Large intestine (tissue), 3 donors: ENCODE data around the gene PRKD3. TPM values are rescaled to one million over a fixed set of nuclear protein-coding genes. Genes with fewer than 3 reads are reported as not detected.
A peak's percentile ranks its signal among the peaks of the same experiment; 100 is the strongest.

Source experiments
- DNase-seq, 2 donors: peaks; one replicate each; pipeline versions ENCODE4 v3.0.0 to v3.0.0-alpha.2; 2013
- H3K27ac ChIP-seq: one replicate; pipeline ENCODE4 v1.5.1; 2013; ENCODE audit warnings: low read length
- H3K27me3 ChIP-seq: 2 replicates; pipeline ENCODE4 v1.6.1; 2013; ENCODE audit warnings: low read length; ENCODE audit not compliant: control insufficient read depth, insufficient read depth
- H3K36me3 ChIP-seq: 2 replicates; pipeline ENCODE4 v1.6.1; 2013; ENCODE audit warnings: low read length; ENCODE audit not compliant: control insufficient read depth, insufficient read depth
- H3K4me1 ChIP-seq: one replicate; pipeline ENCODE4 v1.6.1; 2013; ENCODE audit warnings: low read length; ENCODE audit not compliant: control insufficient read depth, insufficient read depth
- H3K4me3 ChIP-seq: one replicate; pipeline ENCODE4 v1.5.1; 2013; ENCODE audit warnings: low read length
- H3K9me3 ChIP-seq: one replicate; pipeline ENCODE4 v1.6.1; 2013; ENCODE audit warnings: mild to moderate bottlenecking, low read depth, low read length, moderate library complexity; ENCODE audit not compliant: control insufficient read depth
- WGBS: methylation state at CpG from one replicate; pipeline ENCODE4 v1.1.5; 2013; ENCODE audit warnings: low lambda C conversion rate; ENCODE audit not compliant: insufficient coverage; 5-methylcytosine and 5-hydroxymethylcytosine counted together
- polyA plus RNA-seq: library from polyadenylated mRNA; unstranded; fragments of 120-200 nt; gene quantifications from one replicate; pipeline ENCODE4 v1.2.1, GENCODE V29; 2013

PRKD3 gene
- polyA plus RNA-seq, 1 donor: 17.2 TPM

DNA sequence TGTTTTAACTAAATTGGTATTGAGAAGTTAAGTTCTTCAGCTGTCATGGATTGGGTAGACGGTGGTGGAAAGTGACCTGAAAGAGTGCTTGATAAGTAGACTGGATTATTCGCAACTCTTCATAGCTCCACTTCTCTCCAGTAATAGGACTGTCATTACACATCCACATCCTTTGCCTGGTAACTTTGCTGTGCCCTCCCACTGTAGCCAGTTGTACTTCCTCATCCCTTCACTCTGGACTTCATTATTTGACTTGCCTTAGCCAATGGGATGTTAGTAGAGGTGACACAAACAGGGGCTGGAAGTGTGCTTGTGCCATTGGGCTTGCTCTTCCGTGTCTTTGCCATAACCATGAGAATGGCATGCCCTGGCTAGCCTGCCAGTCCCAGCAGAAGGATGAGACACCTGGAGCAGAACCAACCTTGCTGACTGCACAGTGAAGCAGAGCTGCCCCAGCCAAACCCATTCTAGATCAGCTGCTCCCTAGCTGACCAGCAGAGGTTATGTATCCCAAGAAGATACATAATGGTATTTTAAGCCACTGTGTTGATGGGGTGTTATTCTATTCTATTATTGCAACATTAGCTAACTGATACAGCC, 36.7 kb upstream of the PRKD3 start:
- DNase-seq: no peak
- no peaks in the 10 kb centered on the region for H3K27me3 ChIP-seq
- no peak overlapping the region for H3K27ac ChIP-seq
- H3K4me1 ChIP-seq: no peaks in the 10 kb centered on the region
- no peaks in the 10 kb centered on the region for H3K36me3 ChIP-seq
- no peaks in the 10 kb centered on the region for H3K9me3 ChIP-seq
- no peak overlapping the region for H3K4me3 ChIP-seq
- WGBS: no CpG with 5 or more reads among the region's 3 CpGs

DNA sequence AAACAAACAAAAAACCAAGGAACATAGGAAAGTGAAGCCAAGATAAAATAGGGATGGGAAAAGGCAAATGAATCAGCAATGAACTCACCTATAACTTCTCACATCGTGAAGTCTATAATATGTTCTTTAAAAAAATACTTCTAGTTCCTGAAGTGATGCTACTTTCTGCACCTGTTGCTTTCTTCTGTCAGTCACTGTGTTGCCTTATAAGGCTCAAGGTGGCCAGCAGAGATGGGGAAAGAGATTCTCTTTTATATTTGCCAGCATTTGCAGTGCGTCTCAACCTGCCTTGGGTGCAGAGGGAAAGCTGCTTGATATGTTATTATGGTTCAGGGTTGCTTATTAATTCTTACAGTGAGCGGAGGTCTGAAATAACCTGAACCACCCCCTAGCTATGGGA, 33.8 kb upstream of the PRKD3 start:
- no peaks in the 10 kb centered on the region for H3K9me3 ChIP-seq
- no peaks in the 10 kb centered on the region for H3K4me1 ChIP-seq
- no peaks in the 10 kb centered on the region for H3K36me3 ChIP-seq
- WGBS: no CpG with 5 or more reads among the region's 3 CpGs
- no peak overlapping the region for H3K27ac ChIP-seq
- no peak overlapping the region for H3K4me3 ChIP-seq
- DNase-seq: no peak
- H3K27me3 ChIP-seq: no peaks in the 10 kb centered on the region

DNA sequence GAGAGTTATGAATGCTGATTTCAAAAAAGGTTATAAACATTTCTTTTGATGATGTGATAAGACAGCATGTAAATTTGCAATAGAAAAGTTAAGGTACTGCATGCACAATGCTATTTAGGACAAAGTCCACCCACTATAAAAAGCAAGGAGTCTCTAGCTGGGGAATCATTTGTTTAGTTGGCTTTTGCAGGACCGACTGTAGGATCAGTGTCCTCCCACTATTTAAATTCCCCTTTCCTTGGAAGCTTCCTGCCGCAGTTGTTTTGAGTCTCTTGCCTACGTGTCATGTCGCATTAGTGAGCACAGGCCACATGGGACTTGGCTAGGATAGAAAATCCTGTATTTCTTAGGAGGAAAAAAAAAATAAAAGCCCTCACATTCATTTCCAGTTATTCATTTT, 32.9 kb upstream of the PRKD3 start:
- no peak overlapping the region for H3K4me3 ChIP-seq
- DNase-seq: peak; percentile 19 to 55
- H3K36me3 ChIP-seq: no peaks in the 10 kb centered on the region
- H3K9me3 ChIP-seq: no peaks in the 10 kb centered on the region
- WGBS: no CpG with 5 or more reads among the region's 4 CpGs
- H3K4me1 ChIP-seq: no peaks in the 10 kb centered on the region
- H3K27ac ChIP-seq: no peak overlapping the region
- H3K27me3 ChIP-seq: no peaks in the 10 kb centered on the region

DNA sequence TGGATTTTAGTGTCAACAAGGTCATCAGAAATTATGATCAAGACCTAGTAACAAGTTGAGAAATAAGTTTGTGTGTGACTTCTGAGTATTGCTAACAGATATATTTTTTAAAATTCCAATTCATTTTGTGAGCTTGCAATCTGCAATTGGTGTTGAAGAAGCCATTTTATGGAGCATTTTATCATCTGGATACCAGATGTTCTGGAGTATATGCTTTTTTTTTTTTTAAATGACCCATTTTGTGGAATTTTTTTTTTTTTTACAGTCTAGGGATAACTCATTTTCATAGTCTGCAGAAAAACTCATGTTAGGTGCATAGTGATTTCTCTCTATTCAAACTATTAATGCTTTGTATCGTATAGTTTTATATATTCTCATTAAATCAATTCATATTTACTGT, 32.4 kb upstream of the PRKD3 start:
- 75% methylated on average over 1 of the region's 1 CpG for WGBS
- Histone ChIP-seq H3K36me3 (no peaks in the 10 kb centered on the region), H3K4me1 (no peaks in the 10 kb centered on the region), H3K9me3 (no peaks in the 10 kb centered on the region), H3K4me3 (no peak overlapping the region), H3K27ac (no peak overlapping the region), H3K27me3 (no peaks in the 10 kb centered on the region)
- DNase-seq: no peak

DNA sequence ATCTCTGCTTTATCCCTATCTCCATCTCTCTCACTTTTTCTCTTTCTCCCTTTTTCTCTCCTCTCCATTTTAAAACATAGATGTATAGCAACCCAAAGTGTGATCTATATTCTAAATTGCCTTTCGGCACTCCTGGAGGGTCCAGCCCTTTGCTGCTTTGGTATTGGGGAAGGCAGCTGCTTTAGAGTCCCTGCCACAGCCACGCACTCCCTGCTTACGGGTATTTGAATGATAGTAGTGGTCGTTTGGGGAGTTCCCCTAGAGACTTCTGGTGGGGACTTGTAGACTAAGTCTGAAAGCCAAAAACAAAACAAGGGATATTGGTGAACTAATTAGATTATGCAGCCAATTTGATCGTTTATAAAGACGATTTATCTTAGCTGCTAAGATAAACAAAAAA, 31.7 kb upstream of the PRKD3 start:
- Histone ChIP-seq H3K27me3 (no peaks in the 10 kb centered on the region), H3K4me3 (no peak overlapping the region), H3K36me3 (no peaks in the 10 kb centered on the region), H3K4me1 (no peaks in the 10 kb centered on the region), H3K9me3 (no peaks in the 10 kb centered on the region), H3K27ac (no peak overlapping the region)
- DNase-seq: no peak
- 20% methylated on average over 1 of the region's 6 CpGs for WGBS

DNA sequence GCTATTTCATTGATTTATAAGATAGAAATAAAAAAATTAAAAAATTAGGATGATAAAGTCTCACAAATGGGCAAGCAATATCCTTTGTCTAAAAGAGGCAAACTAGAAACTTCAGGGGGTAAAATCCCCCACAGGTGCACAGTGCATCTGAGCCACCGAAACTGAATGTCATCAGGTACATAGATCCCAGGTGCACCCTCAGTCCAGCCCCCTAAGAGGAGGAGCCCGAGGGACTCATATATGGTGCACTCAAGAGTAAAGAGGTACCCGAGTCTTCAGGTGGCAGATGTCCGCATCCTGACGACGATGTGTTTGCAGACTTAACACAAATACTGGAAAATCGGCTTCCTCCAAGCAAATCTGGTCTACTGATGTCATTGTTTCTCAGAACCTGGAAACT, 31.1 kb upstream of the PRKD3 start:
- H3K27ac ChIP-seq: no peak overlapping the region
- no peaks in the 10 kb centered on the region for H3K36me3 ChIP-seq
- peaks cover 4% of the 10 kb centered on the region for H3K4me1 ChIP-seq
- no peaks in the 10 kb centered on the region for H3K27me3 ChIP-seq
- DNase-seq: no peak
- WGBS: 100% methylated on average over 4 of the region's 7 CpGs
- no peaks in the 10 kb centered on the region for H3K9me3 ChIP-seq
- H3K4me3 ChIP-seq: no peak overlapping the region

DNA sequence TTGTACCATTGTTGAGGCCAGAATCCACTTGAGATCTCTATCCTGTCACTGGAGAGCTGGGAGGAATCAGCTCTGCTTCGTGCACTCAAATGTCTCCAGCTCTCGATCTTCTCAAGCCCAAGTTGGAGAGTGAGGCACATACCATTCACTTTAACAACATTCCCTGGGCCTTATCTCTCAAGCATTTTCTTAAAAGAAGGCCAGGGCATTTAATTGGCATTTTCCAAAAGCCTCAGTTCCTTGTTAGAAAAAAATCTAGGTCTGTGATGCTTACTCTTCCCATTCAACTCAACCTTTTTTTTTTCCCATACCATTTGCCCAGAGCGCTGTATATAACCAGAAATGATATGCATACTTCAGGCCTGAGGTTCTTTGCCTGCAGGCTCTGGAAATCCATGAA, 29.9 kb upstream of the PRKD3 start:
- H3K4me3 ChIP-seq: no peak overlapping the region
- H3K27ac ChIP-seq: no peak overlapping the region
- no peaks in the 10 kb centered on the region for H3K36me3 ChIP-seq
- WGBS: 100% methylated on average over 1 of the region's 3 CpGs
- no peaks in the 10 kb centered on the region for H3K9me3 ChIP-seq
- H3K27me3 ChIP-seq: no peaks in the 10 kb centered on the region
- H3K4me1 ChIP-seq: peaks cover 8% of the 10 kb centered on the region
- DNase-seq: no peak

DNA sequence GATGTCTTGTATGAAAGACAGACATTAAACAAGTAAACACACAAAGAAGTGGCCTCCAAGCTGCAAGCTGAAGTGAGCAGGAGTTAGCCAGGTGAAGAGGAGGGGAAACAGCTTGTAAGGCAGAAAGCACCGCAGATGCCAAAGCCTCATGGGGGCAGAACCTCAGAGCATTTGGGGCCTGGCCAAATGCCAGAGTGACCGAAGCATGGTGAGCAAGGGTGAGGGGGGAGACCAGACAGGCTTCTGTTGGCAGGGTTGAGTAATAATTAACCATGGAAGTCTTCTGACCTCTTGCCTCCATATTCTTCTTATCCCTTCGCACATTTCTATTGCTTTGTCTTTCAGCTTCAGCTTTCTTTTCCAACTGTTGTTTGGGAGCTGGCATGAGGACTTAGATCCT, 25.4 kb upstream of the PRKD3 start:
- Histone ChIP-seq H3K27ac (peak overlapping the region; percentile 13), H3K27me3 (no peaks in the 10 kb centered on the region), H3K36me3 (no peaks in the 10 kb centered on the region), H3K4me1 (peaks cover 8% of the 10 kb centered on the region), H3K4me3 (no peak overlapping the region), H3K9me3 (no peaks in the 10 kb centered on the region)
- peak in 1 of 2 donors; percentile 70 for DNase-seq
- 17% methylated on average over 1 of the region's 3 CpGs for WGBS

DNA sequence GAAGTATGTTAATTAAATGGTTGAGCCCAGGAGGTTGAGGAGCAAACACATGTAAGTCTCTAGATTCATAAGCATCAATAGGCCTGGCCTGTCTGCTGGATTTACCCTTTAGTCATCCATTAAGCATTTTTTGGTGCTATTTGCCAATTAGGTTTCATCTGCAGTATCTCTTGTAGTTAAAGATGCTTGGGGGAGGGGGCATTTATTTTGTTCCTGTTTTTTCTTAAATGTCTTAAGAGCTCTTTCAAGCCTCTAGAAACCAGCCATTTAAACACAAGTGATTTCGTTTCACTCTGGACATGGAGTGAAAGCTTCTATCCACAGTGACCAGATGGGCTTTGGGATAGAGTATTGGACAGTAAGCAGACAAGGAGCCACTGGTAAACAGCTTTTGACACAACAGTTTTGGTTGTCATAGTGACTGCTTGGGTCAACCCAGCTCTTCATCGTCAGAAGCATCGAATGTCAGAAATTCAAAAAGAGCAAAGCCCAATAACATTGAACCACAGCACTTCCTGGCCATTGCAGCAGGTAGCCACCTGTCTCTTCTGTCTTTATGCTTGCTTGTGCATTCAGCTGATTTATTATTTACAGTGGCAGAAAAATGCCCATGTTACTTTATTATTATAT, 24.7 kb upstream of the PRKD3 start:
- Histone ChIP-seq H3K9me3 (no peaks in the 10 kb centered on the region), H3K4me1 (peaks cover 8% of the 10 kb centered on the region), H3K27me3 (no peaks in the 10 kb centered on the region), H3K27ac (no peak overlapping the region), H3K4me3 (no peak overlapping the region), H3K36me3 (no peaks in the 10 kb centered on the region)
- DNase-seq: peak in 1 of 2 donors; percentile 33
- WGBS: no CpG with 5 or more reads among the region's 3 CpGs

DNA sequence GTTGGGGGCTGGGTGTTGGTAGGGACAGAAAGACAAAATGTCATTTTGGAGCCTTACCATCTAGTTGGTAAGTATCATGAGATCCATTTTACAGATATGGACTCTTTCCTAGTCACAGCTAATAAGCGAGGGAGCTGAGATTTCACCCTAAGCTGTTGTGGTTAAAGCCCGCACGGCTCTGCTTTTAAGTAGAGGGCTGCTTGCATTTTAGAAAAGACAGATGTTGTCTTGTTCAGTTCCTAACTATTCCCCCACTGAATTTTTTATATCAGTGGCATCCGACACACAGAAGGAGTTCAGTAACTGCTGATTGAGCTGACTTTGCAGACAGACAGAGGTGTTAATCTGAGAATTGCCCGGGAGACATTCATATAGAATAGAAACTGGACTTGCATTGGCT, 23.5 kb upstream of the PRKD3 start:
- Histone ChIP-seq H3K9me3 (no peaks in the 10 kb centered on the region), H3K4me1 (peaks cover 8% of the 10 kb centered on the region), H3K36me3 (no peaks in the 10 kb centered on the region), H3K27me3 (no peaks in the 10 kb centered on the region), H3K4me3 (no peak overlapping the region), H3K27ac (no peak overlapping the region)
- no peak for DNase-seq
- WGBS: 100% methylated on average over 2 of the region's 5 CpGs
